ENCODE results near the gene ANP32A.

Gene ANP32A

GRCh38 chr15:68733666-68734065 is 87.0 kb downstream of the ANP32A start:
- no peak for DNase-seq (ENCODE audit: low read depth, low spot score)
- in situ Hi-C loops (cut with HindIII; ENCODE audit: low sequenced_read_pairs) = no loop called here
- no peak overlapping the region for H3K4me3 ChIP-seq (ENCODE audit: low read depth, low read length)
- no peak for TF ChIP-seq CTCF (IDR thresholded peaks at IDR 0.05; ENCODE audit: low read depth, low read length)

GRCh38 chr15:68732451-68732850 is 88.2 kb downstream of the ANP32A start:
- in situ Hi-C loops (cut with HindIII; ENCODE audit: low sequenced_read_pairs) = no loop called here
- DNase-seq (ENCODE audit: low read depth, low spot score) = no peak
- TF ChIP-seq CTCF (IDR thresholded peaks at IDR 0.05; ENCODE audit: low read depth, low read length) = no peak

GRCh38 chr15:68730976-68731897 is 89.5 kb downstream of the ANP32A start:
- in situ Hi-C loops (cut with HindIII; ENCODE audit: low sequenced_read_pairs) = no loop called here
- no peak for DNase-seq (ENCODE audit: low read depth, low spot score)
- no peak for TF ChIP-seq CTCF (IDR thresholded peaks at IDR 0.05; ENCODE audit: low read depth, low read length)
- H3K4me3 ChIP-seq (ENCODE audit: low read depth, low read length) = no peak overlapping the region

More at GRCh38 chr15:68732451-68732850, 88.2 kb downstream of the ANP32A start:
- H3K4me3 ChIP-seq (ENCODE audit: low read depth, low read length) = no peak overlapping the region

GRCh38 chr15:68730471-68730919 is 90.2 kb downstream of the ANP32A start:
- H3K4me3 ChIP-seq (ENCODE audit: low read depth, low read length) = no peak overlapping the region
- DNase-seq (ENCODE audit: low read depth, low spot score) = peak; percentile 31
- peak; percentile 48 for TF ChIP-seq CTCF (IDR thresholded peaks at IDR 0.05; ENCODE audit: low read depth, low read length)
- in situ Hi-C loops (cut with HindIII; ENCODE audit: low sequenced_read_pairs) = no loop called here

- H3K4me3 ChIP-seq (ENCODE audit: low read depth, low read length) = no peak overlapping the region
- in situ Hi-C loops (cut with HindIII; ENCODE audit: low sequenced_read_pairs) = no loop called here
- peak; percentile 22 for DNase-seq (ENCODE audit: low read depth, low spot score)
- TF ChIP-seq CTCF (IDR thresholded peaks at IDR 0.05; ENCODE audit: low read depth, low read length) = no peak
Measured at GRCh38 chr15:68729789-68730411, 90.8 kb downstream of the ANP32A start.

Measured in astrocyte of the spinal cord (primary cell).